ENCODE results near the gene CLCN2. TPM values are rescaled to one million over a fixed set of nuclear protein-coding genes. Genes with fewer than 3 reads are reported as not detected.

The CLCN2 gene
- total and polyA plus RNA-seq, 2 of the 8 experiments (the other 6 are each of a cell fraction or from before 2014, with no cell fraction given): 13.7 to 16.1 TPM

DNA sequence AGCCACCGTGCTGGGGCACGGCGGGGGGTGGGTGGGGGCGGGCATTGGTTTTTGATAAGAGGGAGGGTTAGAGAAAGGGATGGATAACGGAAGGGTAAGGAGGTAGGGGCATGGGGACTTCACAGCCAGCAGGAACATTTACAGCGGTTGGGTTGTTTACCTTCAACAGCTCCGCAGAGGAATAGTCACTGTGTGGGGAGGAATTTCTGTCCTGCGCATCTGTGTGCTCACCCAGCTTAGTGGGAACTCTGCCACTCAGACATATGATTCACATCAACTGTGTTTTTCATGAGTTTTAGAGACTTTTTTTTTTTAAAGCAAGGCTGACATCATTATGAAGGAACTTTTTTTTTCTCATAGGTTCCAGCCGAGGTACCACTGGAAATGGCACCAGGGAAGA lies 38.0 kb upstream of the CLCN2 start:
- Histone ChIP-seq H2AK5ac (ENCODE audit: low read depth, low read length) (no peak overlapping the region), H3K23me2 (ENCODE audit: low read depth, low read length) (no peaks in the 10 kb centered on the region), H3K9me3 (ENCODE audit: insufficient read depth in 2 of 2, low read depth in 1 of 2, low read length in 1 of 2) (no peaks in the 10 kb centered on the region), H4K8ac (ENCODE audit: extremely low read depth, insufficient read depth, low read length) (no peak overlapping the region), H2BK120ac (replicated peaks; ENCODE audit: low read depth, low read length) (no peak overlapping the region), H3K23ac (ENCODE audit: insufficient read length) (no peak overlapping the region), H3K4me1 (replicated peaks in 1 of 4; ENCODE audit: control insufficient read depth in 3 of 4, insufficient read depth in 4 of 4, low read length in 3 of 4) (peaks cover 0 to 2% (median 0%) of the 10 kb centered on the region in 4 experiments; a peak in 1 of 7 replicates), H2BK12ac (ENCODE audit: low read depth, low read length) (no peak overlapping the region), H2BK20ac (ENCODE audit: low read length) (no peak overlapping the region), H3K14ac (ENCODE audit: insufficient read length) (no peak overlapping the region), H3K4ac (replicated peaks; ENCODE audit: insufficient read length, low read depth, low read length) (no peak overlapping the region), H4K5ac (ENCODE audit: insufficient read length, low read depth, low read length) (no peak overlapping the region), H3K79me1 (ENCODE audit: low read depth, low read length) (no peaks in the 10 kb centered on the region), H4K20me1 (replicated peaks in 1 of 2; ENCODE audit: control insufficient read depth in 1 of 2, insufficient read depth in 2 of 2, low read length in 2 of 2) (no peaks in the 10 kb centered on the region), H3K18ac (ENCODE audit: extremely low read depth, low read length) (no peak overlapping the region), H3K79me2 (ENCODE audit: control insufficient read depth in 1 of 2, insufficient read depth in 2 of 2, low read length in 2 of 2) (no peaks in the 10 kb centered on the region), H2BK5ac (ENCODE audit: low read depth, low read length) (no peak overlapping the region), H2BK15ac (ENCODE audit: low read length) (no peak overlapping the region), H3K27me3 (replicated peaks in 1 of 4; ENCODE audit: control insufficient read depth in 3 of 4, extremely low read depth in 1 of 4, insufficient read depth in 3 of 4, low read length in 3 of 4) (peaks cover 0 to 2% (median 0%) of the 10 kb centered on the region in 4 experiments; a peak in 1 of 7 replicates), H3K9ac (replicated peaks in 1 of 4; ENCODE audit: extremely low read depth in 1 of 4, low read depth in 3 of 4, low read length in 3 of 4) (no peak overlapping the region), H2AFZ (ENCODE audit: low read length) (no peak overlapping the region), H3K27ac (ENCODE audit: low read depth, low read length) (no peak overlapping the region), H3K36me3 (ENCODE audit: control insufficient read depth in 2 of 4, insufficient read depth in 4 of 4, low read length in 3 of 4) (no peaks in the 10 kb centered on the region), H3K4me2 (ENCODE audit: insufficient read depth in 1 of 2, low read depth in 2 of 2, low read length in 2 of 2) (peak overlapping the region; percentile 13 to 50; a peak in 2 of 4 replicates), H3K4me3 (ENCODE audit: extremely low read depth in 1 of 4, insufficient read depth in 2 of 4, low read depth in 3 of 4, low read length in 4 of 4) (peak overlapping the region in 1 of 4 experiments; percentile 44; a peak in 2 of 8 replicates), H4K91ac (replicated peaks; ENCODE audit: insufficient read length, low read length) (no peak overlapping the region), H3K56ac (replicated peaks; ENCODE audit: insufficient read length, low read depth, low read length) (no peak overlapping the region)
- ChIA-PET CTCF (ENCODE audit: partially characterized antibody) (interaction anchor here (0.6 to 2.4 kb wide), 5 partner anchors 14 to 142 kb away, joined by 4 to 6 read pairs (median 5); no protein-coding TSS in a partner anchor), POLR2A (ENCODE audit: partially characterized antibody) (interaction anchor here (1.3 to 1.6 kb wide), 2 partner anchors 36 to 126 kb away, joined by 3 to 4 read pairs; no protein-coding TSS in a partner anchor)
- WGBS, 2 experiments (ENCODE audit: extremely low coverage in 1 of 2, insufficient coverage in 1 of 2, insufficient read length in 1 of 2, insufficient replicate concordance in 2 of 2, low coverage in 1 of 2, low lambda C conversion rate in 2 of 2, missing lambda C conversion rate in 1 of 2): 42% methylated on average over 8 of the region's 9 CpGs; no CpG with 5 or more reads in 1 of the 2 experiments
- DNase-seq (ENCODE audit: low read depth in 1 of 2, low spot score in 2 of 2): no peak
- no peak for TF ChIP-seq KDM1A (IDR thresholded peaks at IDR 0.05; ENCODE audit: borderline replicate concordance, low read length)
- no peak for TF ChIP-seq EP300 (IDR thresholded peaks at IDR 0.05; ENCODE audit: borderline replicate concordance in 1 of 2, low read depth in 2 of 2, low read length in 2 of 2)
- no peak for TF ChIP-seq CHD2 (IDR thresholded peaks at IDR 0.05; ENCODE audit: low read length)
- TF ChIP-seq SIX5 (IDR thresholded peaks at IDR 0.05; ENCODE audit: low read depth, low read length): no peak
- no peak for TF ChIP-seq HDAC6 (IDR thresholded peaks at IDR 0.05; ENCODE audit: low read depth, low read length)
- FAIRE-seq: no peak
